A549 treated with Mapracorat at 1 μM for 4 hours (cell line): Measurements from ENCODE around the gene CDC37L1. TPM values are rescaled to one million over a fixed set of nuclear protein-coding genes. Genes with fewer than 3 reads are reported as not detected.

Source experiments
- total RNA-seq: library from RNA; stranded (reverse); fragments of 200-300 nt; extraction: Qiagen RNA extraction; gene quantifications from 5 replicates; pipeline ENCODE4 v1.2.3, GENCODE V29; 2022

Gene CDC37L1
- 12.0 to 14.5 TPM (median 13.8 TPM) in 5 replicates for total RNA-seq

GRCh38 chr9:4679268-4680172 is at the start of gene CDC37L1:
CDC37L1 (plus strand) TSS chr9:4679569; CDS start chr9:4679768, 199 bp downstream.

GRCh38 chr9:4662108-4662988 is 17.0 kb upstream of the CDC37L1 start, which contains the start of gene PLPP6:
PLPP6 (plus strand) TSS chr9:4662294; CDS start chr9:4662376, 82 bp downstream.

GRCh38 chr9:4666042-4666699 is 13.2 kb upstream of the CDC37L1 start, which contains the start of gene SPATA6L:
SPATA6L (minus strand) TSS chr9:4666480; CDS start chr9:4666250, 230 bp downstream.

GRCh38 chr9:4740638-4741364 is 61.4 kb downstream of the CDC37L1 start, which contains the start of gene AK3:
AK3 (minus strand) TSS chr9:4741202; CDS start chr9:4741087, 115 bp downstream.

Other genes with a start within 250 kb of the CDC37L1 start
- gene SLC1A1, start 189.1 kb upstream of the CDC37L1 start, total RNA-seq = 0.82 to 1.7 TPM (median 1.1 TPM) in 5 replicates
- gene PLPP6, start 17.3 kb upstream of the CDC37L1 start, total RNA-seq = 9.6 to 12.4 TPM (median 12.0 TPM) in 5 replicates
- gene SPATA6L, start 13.1 kb upstream of the CDC37L1 start, total RNA-seq = 1.6 to 2.5 TPM (median 2.4 TPM) in 5 replicates
- gene AK3, start 61.6 kb downstream of the CDC37L1 start, total RNA-seq = 46.4 to 54.6 TPM (median 52.7 TPM) in 5 replicates
- 43.3 to 50.5 TPM (median 47.6 TPM) in 5 replicates for gene RCL1, start 113.4 kb downstream of the CDC37L1 start, total RNA-seq